ENCODE data around the gene STK38. TPM values are rescaled to one million over a fixed set of nuclear protein-coding genes. Genes with fewer than 3 reads are reported as not detected.
A peak's percentile ranks its signal among the peaks of the same experiment; 100 is the strongest.

The STK38 gene
- total RNA-seq, 1 experiment from 2014 or later: 27.5 TPM

DNA sequence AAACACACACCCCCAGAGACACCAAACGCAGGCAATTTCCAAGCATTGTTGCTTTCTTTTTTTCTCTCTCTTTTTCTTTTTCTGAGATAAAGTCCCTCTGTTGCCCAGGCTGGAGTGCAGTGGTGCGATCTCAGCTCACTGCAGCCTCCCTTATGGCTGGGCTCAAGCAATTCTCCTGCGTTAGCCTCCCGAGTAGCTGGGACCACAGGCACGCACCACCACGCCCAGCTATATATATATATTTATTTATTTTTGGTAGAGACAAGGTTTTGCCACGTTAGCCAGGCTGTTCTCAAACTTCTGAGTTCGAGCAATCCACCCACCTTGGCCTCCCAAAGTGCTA lies 32.9 kb upstream of the STK38 start:
- Mint-ChIP-seq H3K4me3 (ENCODE audit: unreplicated experiment) (no peak overlapping the region), H3K27ac (ENCODE audit: unreplicated experiment) (peak overlapping the region; percentile 21), H3K4me1 (ENCODE audit: low read depth, unreplicated experiment) (peaks cover 23% of the 10 kb centered on the region), H3K27me3 (ENCODE audit: insufficient read depth, unreplicated experiment) (no peaks in the 10 kb centered on the region), H3K36me3 (ENCODE audit: insufficient read depth, unreplicated experiment) (peaks cover 14% of the 10 kb centered on the region), H3K9me3 (ENCODE audit: unreplicated experiment) (no peaks in the 10 kb centered on the region)
- no peaks in the 10 kb centered on the region for H3K27me3 ChIP-seq (replicated peaks; ENCODE audit: control insufficient read depth, insufficient read depth, low read length)
- ChIA-PET CTCF (interaction anchor here (0.6 to 1.0 kb wide), 2 partner anchors 26 to 35 kb away, joined by 5 to 8 read pairs; no protein-coding TSS in a partner anchor), POLR2A (interaction anchor here (0.7 to 1.4 kb wide), 2 partner anchors 13 to 406 kb away, joined by 3 to 4 read pairs; partner anchors contain the start of gene MTCH1)
- H3K36me3 ChIP-seq (ENCODE audit: control insufficient read depth, insufficient read depth, low read length): no peaks in the 10 kb centered on the region
- TF ChIP-seq, protein P1, sequence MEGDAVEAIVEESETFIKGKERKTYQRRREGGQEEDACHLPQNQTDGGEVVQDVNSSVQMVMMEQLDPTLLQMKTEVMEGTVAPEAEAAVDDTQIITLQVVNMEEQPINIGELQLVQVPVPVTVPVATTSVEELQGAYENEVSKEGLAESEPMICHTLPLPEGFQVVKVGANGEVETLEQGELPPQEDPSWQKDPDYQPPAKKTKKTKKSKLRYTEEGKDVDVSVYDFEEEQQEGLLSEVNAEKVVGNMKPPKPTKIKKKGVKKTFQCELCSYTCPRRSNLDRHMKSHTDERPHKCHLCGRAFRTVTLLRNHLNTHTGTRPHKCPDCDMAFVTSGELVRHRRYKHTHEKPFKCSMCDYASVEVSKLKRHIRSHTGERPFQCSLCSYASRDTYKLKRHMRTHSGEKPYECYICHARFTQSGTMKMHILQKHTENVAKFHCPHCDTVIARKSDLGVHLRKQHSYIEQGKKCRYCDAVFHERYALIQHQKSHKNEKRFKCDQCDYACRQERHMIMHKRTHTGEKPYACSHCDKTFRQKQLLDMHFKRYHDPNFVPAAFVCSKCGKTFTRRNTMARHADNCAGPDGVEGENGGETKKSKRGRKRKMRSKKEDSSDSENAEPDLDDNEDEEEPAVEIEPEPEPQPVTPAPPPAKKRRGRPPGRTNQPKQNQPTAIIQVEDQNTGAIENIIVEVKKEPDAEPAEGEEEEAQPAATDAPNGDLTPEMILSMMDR (IDR thresholded peaks at IDR 0.05; ENCODE audit: insufficient read depth in 1 of 2, low read depth in 1 of 2, low read length in 1 of 2, severe bottlenecking in 1 of 2, unreplicated experiment in 1 of 2): no peak
- intact Hi-C loops (cut with micrococcal nuclease; ENCODE audit: unreplicated experiment): no loop called here
- H3K4me1 ChIP-seq: peaks cover 29% of the 10 kb centered on the region
- DNase-seq: no peak
- no peak overlapping the region for H3K4me3 ChIP-seq (ENCODE audit: low read depth, low read length)
- no TSS peak for BruUV-seq (replicated peaks)
- no peaks in the 10 kb centered on the region for H3K9me3 ChIP-seq

DNA sequence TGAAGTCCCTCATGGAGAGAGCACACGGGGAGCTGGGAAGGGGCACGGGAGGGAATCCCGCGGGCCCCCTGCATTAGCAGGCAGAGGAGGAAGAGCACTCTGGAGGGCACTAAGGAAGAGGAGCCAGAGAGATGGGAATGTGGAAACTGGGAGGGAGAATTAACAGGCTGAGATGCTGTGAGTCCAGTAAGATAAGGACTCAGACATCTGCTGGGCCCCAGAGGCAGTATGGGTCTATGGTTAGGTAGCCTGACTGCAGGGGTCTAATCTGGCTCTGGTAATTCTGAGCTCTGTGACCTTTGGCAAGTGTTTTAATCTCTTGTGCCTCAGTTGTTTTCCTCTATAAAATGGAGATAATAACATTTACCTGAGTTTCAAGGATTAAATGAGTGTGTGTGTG lies 31.2 kb upstream of the STK38 start:
- CTCF ChIA-PET: no interaction called here
- Mint-ChIP-seq H3K4me1 (ENCODE audit: low read depth, unreplicated experiment) (peaks cover 23% of the 10 kb centered on the region), H3K27me3 (ENCODE audit: insufficient read depth, unreplicated experiment) (no peaks in the 10 kb centered on the region), H3K9me3 (ENCODE audit: unreplicated experiment) (no peaks in the 10 kb centered on the region), H3K27ac (ENCODE audit: unreplicated experiment) (peak overlapping the region; percentile 89), H3K36me3 (ENCODE audit: insufficient read depth, unreplicated experiment) (peaks cover 14% of the 10 kb centered on the region), H3K4me3 (ENCODE audit: unreplicated experiment) (peak overlapping the region; percentile 34)
- H3K9me3 ChIP-seq: peaks cover 2% of the 10 kb centered on the region; the same call in 1 of the 2 replicates
- peaks cover 29% of the 10 kb centered on the region for H3K4me1 ChIP-seq
- intact Hi-C loops (cut with micrococcal nuclease; ENCODE audit: unreplicated experiment): loop anchor here (2.0 kb wide), 1 partner anchor 32 kb away; the partner anchor contains the start of gene STK38
- TF ChIP-seq, protein P1 (IDR thresholded peaks at IDR 0.05; ENCODE audit: insufficient read depth in 1 of 2, low read depth in 1 of 2, low read length in 1 of 2, severe bottlenecking in 1 of 2, unreplicated experiment in 1 of 2): no peak
- no peak for DNase-seq
- H3K27me3 ChIP-seq (replicated peaks; ENCODE audit: control insufficient read depth, insufficient read depth, low read length): no peaks in the 10 kb centered on the region
- POLR2A ChIA-PET: no interaction called here
- no peak overlapping the region for H3K4me3 ChIP-seq (ENCODE audit: low read depth, low read length)
- no peaks in the 10 kb centered on the region for H3K36me3 ChIP-seq (ENCODE audit: control insufficient read depth, insufficient read depth, low read length)
- BruUV-seq (replicated peaks): no TSS peak

DNA sequence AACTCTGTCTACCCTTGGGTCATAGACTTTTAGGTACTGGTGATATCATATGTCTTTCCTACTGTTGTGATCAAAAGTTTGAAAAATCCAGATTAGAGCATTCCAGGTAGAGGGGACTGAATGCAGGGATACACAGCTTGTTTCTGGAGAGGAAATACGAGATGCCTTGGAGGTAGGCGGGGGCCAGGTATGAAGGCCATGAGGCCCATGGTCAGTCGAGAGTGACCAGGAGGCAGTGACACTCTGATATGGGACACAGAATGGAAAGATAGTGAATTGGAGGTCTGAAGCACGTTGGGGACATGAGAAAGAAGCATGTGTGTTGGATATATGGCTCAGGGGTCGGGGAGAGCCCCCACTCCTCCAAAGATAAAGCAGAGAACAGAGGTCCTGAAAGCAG lies 30.8 kb upstream of the STK38 start:
- no peak for DNase-seq
- intact Hi-C loops (cut with micrococcal nuclease; ENCODE audit: unreplicated experiment): loop anchor here (2.0 kb wide), 1 partner anchor 31 kb away; the partner anchor contains the start of gene STK38
- H3K9me3 Mint-ChIP-seq (ENCODE audit: unreplicated experiment): no peaks in the 10 kb centered on the region
- H3K36me3 Mint-ChIP-seq (ENCODE audit: insufficient read depth, unreplicated experiment): peaks cover 14% of the 10 kb centered on the region
- H3K4me3 ChIP-seq (ENCODE audit: low read depth, low read length): no peak overlapping the region
- peaks cover 29% of the 10 kb centered on the region for H3K4me1 ChIP-seq
- peaks cover 23% of the 10 kb centered on the region for H3K4me1 Mint-ChIP-seq (ENCODE audit: low read depth, unreplicated experiment)
- H3K27ac Mint-ChIP-seq (ENCODE audit: unreplicated experiment): peak overlapping the region; percentile 89
- ChIA-PET POLR2A (no interaction called here), CTCF (no interaction called here)
- TF ChIP-seq, protein P1 (IDR thresholded peaks at IDR 0.05; ENCODE audit: insufficient read depth in 1 of 2, low read depth in 1 of 2, low read length in 1 of 2, severe bottlenecking in 1 of 2, unreplicated experiment in 1 of 2): no peak
- no peaks in the 10 kb centered on the region for H3K36me3 ChIP-seq (ENCODE audit: control insufficient read depth, insufficient read depth, low read length)
- H3K9me3 ChIP-seq: peaks cover 2% of the 10 kb centered on the region; the same call in 1 of the 2 replicates
- H3K4me3 Mint-ChIP-seq (ENCODE audit: unreplicated experiment): peak overlapping the region; percentile 34
- no peaks in the 10 kb centered on the region for H3K27me3 Mint-ChIP-seq (ENCODE audit: insufficient read depth, unreplicated experiment)
- H3K27me3 ChIP-seq (replicated peaks; ENCODE audit: control insufficient read depth, insufficient read depth, low read length): no peaks in the 10 kb centered on the region
- no TSS peak for BruUV-seq (replicated peaks)

Data from Caco-2 (cell line).